RWPE1 (cell line): Measurements from ENCODE around the gene HBE1.

Source experiments
- CTCF ChIA-PET: fragments of 350-600 bp; sonication (Branson Sonifier 250); formaldehyde crosslinking; extraction: SDS; loops from one replicate; lab custom pipeline; 2021; lab: Yijun Ruan, JAX
- POLR2A ChIA-PET: fragments of 400-600 bp; formaldehyde crosslinking; extraction: SDS; loops from one replicate; lab custom pipeline; 2020; ENCODE audit warnings: antibody characterized with exemption; ENCODE audit not compliant: low non-redundant PET; lab: Yijun Ruan, JAX
- DNase-seq: peaks from one replicate; pipeline ENCODE4 v3.0.0; 2012; ENCODE audit warnings: low spot score
- H3K27ac ChIP-seq: fragments of 450-650 bp; 2 replicates; pipeline ENCODE4 v1.5.1; 2017
- CTCF ChIP-seq: fragments of 450-650 bp; conservative IDR thresholded peaks from 2 replicates; pipeline ENCODE4 v1.5.1; 2017; ENCODE audit warnings: low read depth, mild to moderate bottlenecking

The HBE1 gene

GRCh38 chr11:5238486-5238885 lies 31.3 kb downstream of the HBE1 start:
- ChIA-PET CTCF (no interaction called here), POLR2A (no interaction called here)
- no peak overlapping the region for H3K27ac ChIP-seq
- TF ChIP-seq CTCF = no peak
- no peak for DNase-seq

- TF ChIP-seq CTCF = no peak
- ChIA-PET CTCF (interaction anchor here (0.6 kb wide), 1 partner anchor 756 kb away, joined by 3 read pairs; no protein-coding TSS in a partner anchor), POLR2A (no interaction called here)
- no peak for DNase-seq
- H3K27ac ChIP-seq = no peak overlapping the region
These were observed 32.3 kb downstream of the HBE1 start for GRCh38 chr11:5237420-5237819.

GRCh38 chr11:5235364-5236095 lies 34.2 kb downstream of the HBE1 start:
- POLR2A ChIA-PET = no interaction called here
- CTCF ChIA-PET = no interaction called here
- DNase-seq = no peak
- TF ChIP-seq CTCF = no peak
- H3K27ac ChIP-seq = no peak overlapping the region

GRCh38 chr11:5234381-5234834 lies 35.3 kb downstream of the HBE1 start, which contains the start of gene HBD:
HBD (minus strand) TSS chr11:5234483; CDS start chr11:5234433, 50 bp downstream.
- POLR2A ChIA-PET = no interaction called here
- CTCF ChIA-PET = no interaction called here
- TF ChIP-seq CTCF = no peak
- DNase-seq = no peak
- H3K27ac ChIP-seq = no peak within 1 kb of the TSS

- CTCF ChIA-PET = no interaction called here
- no peak overlapping the region for H3K27ac ChIP-seq
- POLR2A ChIA-PET = no interaction called here
- DNase-seq = no peak
- no peak for TF ChIP-seq CTCF
These were observed 36.4 kb downstream of the HBE1 start for GRCh38 chr11:5233307-5233706.

GRCh38 chr11:5232821-5233220 lies 36.9 kb downstream of the HBE1 start:
- ChIA-PET POLR2A (no interaction called here), CTCF (interaction anchor here (1.6 kb wide), 1 partner anchor 58 kb away, joined by 4 read pairs; no protein-coding TSS in a partner anchor)
- no peak for TF ChIP-seq CTCF

More at GRCh38 chr11:5232821-5233220, 36.9 kb downstream of the HBE1 start:
- H3K27ac ChIP-seq = no peak overlapping the region
- no peak for DNase-seq
